Measurements from ENCODE around the gene PTPN11.
"Not testable (repeated sequence)": the region's sequence is repeated elsewhere in the genome, so short reads cannot be mapped to it uniquely, and the experiment has no call there.

PTPN11 gene

DNA sequence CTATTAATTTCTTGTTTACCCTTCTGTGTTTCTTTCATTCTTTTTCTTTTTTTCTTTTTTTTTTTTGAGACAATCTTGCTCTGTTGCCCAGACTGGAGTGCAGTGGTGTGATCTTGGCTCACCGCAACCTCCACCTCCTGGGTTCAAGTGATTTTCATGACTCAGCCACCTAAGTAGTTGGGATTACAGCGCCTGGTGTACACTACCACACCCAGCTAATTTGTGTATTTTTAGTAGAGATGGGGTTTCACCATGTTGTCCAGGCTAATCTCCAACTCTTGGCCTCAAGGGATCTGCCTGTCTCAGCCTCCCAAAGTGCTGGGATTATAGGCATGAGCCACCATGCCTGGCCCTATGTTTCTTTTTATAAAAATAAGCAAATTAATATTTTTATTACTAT is 29.4 kb downstream of the PTPN11 start:
- DNase-seq (ENCODE audit: low read depth in 2 of 2) = not testable (repeated sequence)

GRCh38 chr12:112450725-112451124 is 32.0 kb downstream of the PTPN11 start:
- no peak for DNase-seq (ENCODE audit: low read depth in 2 of 2)

DNA sequence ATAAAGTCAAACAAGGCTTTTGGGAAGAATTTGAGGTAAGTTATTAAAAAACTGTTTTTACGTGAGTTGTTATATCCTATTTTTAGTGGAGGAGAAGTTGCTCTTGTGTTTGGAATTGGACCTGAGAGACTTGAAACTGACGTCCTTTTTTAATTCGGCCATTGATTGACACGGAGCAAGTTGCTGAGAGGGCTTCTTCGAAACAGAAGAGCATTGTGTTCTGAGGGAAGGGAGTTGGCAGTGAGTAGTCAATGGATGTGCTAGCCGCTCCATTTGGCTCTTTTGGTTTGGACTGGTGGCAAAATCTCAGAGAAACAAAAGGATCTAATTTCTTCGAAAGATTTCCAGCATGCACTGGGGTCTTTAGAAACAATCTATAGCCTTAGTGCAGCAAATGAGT is 37.3 kb downstream of the PTPN11 start:
- DNase-seq (ENCODE audit: low read depth in 2 of 2) = no peak

GRCh38 chr12:112457142-112457541 is 38.4 kb downstream of the PTPN11 start:
- DNase-seq (ENCODE audit: low read depth in 2 of 2) = not testable (repeated sequence)

GRCh38 chr12:112458330-112458729 is 39.6 kb downstream of the PTPN11 start:
- DNase-seq (ENCODE audit: low read depth in 2 of 2) = no peak

GRCh38 chr12:112458751-112459150 is 40.0 kb downstream of the PTPN11 start:
- DNase-seq (ENCODE audit: low read depth in 2 of 2) = no peak

- DNase-seq (ENCODE audit: low read depth in 2 of 2) = no peak
Measured at GRCh38 chr12:112463478-112463877, 44.7 kb downstream of the PTPN11 start.

- DNase-seq (ENCODE audit: low read depth in 2 of 2) = no peak
Measured at GRCh38 chr12:112464605-112465004, 45.9 kb downstream of the PTPN11 start.

- DNase-seq (ENCODE audit: low read depth in 2 of 2) = no peak
Measured at GRCh38 chr12:112466011-112466422, 47.3 kb downstream of the PTPN11 start.

DNA sequence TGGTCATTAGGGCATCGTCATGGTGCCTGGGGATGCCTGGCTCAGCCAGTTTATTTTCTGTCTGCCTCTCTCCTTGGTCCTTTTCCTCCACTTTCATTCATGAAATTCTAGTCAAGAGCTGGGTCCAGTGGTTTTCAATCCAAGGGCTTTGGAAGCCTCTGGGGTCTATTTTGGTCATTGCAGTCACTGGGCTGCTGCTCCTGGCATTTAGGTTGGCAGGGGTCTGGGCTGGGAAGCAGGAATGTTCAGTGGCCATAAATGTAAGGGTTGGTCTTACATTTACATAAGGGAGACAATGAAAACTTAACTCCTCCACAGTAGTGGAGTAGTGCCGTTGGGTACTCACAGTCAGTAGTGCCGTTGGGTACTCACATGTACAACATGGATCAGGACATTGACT is 48.1 kb downstream of the PTPN11 start:
- no peak for DNase-seq (ENCODE audit: low read depth in 2 of 2)

DNA sequence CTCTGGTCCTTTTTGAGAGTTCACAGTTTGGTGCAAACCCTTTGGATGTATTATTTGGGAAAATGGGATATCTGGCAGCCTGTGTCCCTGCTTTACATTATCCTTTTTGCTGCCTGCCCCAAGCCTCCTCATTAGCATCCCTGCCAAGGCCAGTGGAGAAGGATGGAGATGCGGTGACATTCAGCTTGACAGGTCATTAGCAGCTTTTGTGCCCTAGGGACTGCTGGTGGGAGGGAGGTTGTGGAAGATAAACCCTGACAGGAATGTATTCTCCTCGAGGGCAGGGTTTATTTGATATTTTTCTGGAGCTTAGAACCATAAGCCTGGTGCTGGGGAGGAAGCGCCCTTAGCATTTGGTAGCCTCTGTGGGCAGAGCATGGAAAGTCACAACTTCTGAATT is 49.3 kb downstream of the PTPN11 start:
- DNase-seq (ENCODE audit: low read depth in 2 of 2) = no peak

DNA sequence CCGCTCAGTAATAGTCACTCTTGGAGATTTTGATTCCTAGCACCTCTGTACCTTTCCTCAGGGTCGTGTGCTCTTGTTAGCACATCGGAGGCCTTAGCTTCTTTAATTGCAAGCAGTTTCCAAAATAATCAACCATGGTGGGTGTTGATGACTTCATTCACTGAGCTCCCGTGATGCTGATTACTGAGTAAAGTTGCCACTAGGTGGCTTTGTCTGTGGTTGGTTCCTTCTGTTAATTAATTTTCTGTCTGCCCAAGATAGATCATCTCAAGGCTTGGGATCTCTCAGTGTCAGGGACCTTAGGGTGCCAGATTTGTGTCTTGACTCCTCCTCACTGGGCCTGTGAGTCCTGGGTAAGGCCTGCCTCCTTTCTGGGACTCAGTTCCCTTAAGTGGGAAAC is 54.3 kb downstream of the PTPN11 start:
- DNase-seq (ENCODE audit: low read depth in 2 of 2) = no peak

- DNase-seq (ENCODE audit: low read depth in 2 of 2) = no peak
Measured at GRCh38 chr12:112479413-112479812, 60.7 kb downstream of the PTPN11 start.

- no peak for DNase-seq (ENCODE audit: low read depth in 2 of 2)
Measured at GRCh38 chr12:112480931-112481330, 62.2 kb downstream of the PTPN11 start.

DNA sequence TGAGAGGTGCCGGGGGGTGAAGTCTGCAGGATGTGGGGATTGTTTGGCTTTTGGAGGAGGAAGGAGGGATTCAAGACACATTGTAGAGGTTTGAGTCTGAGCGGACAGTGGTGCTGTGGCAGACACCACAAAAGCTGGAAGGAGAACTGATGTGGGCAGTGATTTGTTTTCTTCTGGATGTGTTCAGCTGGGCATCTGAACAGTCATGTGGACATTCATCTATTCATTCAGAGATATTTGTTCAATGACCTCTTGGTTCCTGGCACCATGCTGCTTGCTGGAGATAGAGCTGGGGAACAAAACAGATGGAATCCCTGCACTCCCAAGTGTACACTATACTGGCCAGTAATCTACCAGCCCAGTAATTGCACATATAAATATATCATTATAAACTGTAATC is 64.0 kb downstream of the PTPN11 start:
- no peak for DNase-seq (ENCODE audit: low read depth in 2 of 2)

GRCh38 chr12:112486361-112486760 is 67.6 kb downstream of the PTPN11 start:
- DNase-seq (ENCODE audit: low read depth in 2 of 2) = no peak

DNA sequence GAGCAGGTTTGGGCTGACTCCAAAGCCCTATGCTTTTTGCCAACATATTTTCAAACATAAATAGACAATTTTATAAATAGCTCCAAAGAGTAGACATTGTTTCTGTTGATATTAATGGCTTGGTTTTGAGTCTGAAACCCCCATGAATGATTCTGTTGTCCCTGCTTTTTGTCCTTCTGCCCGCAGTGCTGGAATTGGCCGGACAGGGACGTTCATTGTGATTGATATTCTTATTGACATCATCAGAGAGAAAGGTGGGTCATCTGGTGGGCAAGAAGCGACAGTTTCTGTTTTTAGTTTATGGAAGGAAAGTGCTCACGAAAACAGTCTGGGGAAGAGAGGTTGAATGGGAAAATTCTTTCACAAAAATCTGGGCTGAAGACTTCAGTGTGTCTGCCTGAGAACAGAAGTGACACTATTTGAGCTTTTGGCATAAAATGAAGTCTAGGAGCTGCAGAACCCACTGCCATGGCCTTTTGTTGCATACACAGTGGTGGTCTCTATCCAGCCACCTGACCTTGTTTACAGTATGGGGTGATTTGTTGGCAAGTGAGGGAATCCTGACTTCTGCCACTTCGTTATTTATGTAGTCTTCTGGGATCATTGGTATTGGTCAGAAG is 69.6 kb downstream of the PTPN11 start:
- DNase-seq (ENCODE audit: low read depth in 2 of 2) = no peak

- DNase-seq (ENCODE audit: low read depth in 2 of 2) = no peak
Measured at GRCh38 chr12:112489456-112489855, 70.7 kb downstream of the PTPN11 start.

DNA sequence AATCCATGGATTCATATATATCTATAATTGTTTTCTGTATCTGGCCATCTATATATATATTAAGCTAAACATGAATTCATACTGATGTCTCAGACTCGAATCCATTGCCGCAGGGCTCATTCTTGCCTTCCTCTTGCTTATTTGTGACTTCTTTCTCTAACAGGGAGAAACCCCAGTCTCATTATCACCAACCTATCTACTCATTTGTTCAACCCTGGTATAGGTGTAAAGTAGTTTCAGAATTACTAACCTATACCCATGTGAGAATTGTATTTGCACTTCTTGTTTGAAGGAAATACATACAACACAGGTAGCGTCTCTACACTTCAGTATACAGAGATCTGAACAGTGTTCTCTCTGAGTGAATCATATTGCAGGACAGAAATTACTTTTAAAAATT is 77.7 kb downstream of the PTPN11 start:
- DNase-seq (ENCODE audit: low read depth in 2 of 2) = peak in 1 of 2 donors; percentile 5

GRCh38 chr12:112498580-112498979 is 79.8 kb downstream of the PTPN11 start:
- DNase-seq (ENCODE audit: low read depth in 2 of 2) = no peak

GRCh38 chr12:112503512-112503911 is 84.8 kb downstream of the PTPN11 start:
- DNase-seq (ENCODE audit: low read depth in 2 of 2) = no peak

GRCh38 chr12:112506513-112507166 is 87.9 kb downstream of the PTPN11 start:
- DNase-seq (ENCODE audit: low read depth in 2 of 2) = no peak

DNA sequence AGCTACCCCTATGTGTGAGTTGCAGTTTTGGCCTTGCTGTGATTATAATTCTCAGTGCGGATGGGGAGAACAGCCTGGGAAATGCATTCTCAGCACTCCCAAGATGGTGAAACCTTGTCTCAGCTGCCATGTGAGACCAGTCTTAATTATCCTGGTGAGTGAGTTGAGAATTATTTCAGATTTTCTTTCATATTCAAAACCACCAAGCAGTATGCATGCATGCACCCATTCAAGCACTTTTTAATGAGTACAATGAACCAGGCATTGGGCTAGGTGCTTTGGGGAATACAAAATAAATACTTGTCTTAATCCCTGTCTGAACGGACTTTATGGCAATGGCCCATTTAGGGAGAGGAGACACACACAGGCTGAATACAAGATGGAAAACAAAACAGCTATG is 94.7 kb downstream of the PTPN11 start:
- DNase-seq (ENCODE audit: low read depth in 2 of 2) = no peak

- no peak for DNase-seq (ENCODE audit: low read depth in 2 of 2)
Measured at GRCh38 chr12:112514456-112514855, 95.7 kb downstream of the PTPN11 start.
